ENCODE results near the gene NSD1. TPM values are rescaled to one million over a fixed set of nuclear protein-coding genes. Genes with fewer than 3 reads are reported as not detected.

The NSD1 gene
- total RNA-seq, 2 donors from 2014 or later: 150 to 190 TPM

GRCh38 chr5:177269232-177269895, 135.8 kb downstream of the NSD1 start:
- H3K27ac ChIP-seq (ENCODE audit: low read depth, low read length): no peak overlapping the region
- Mint-ChIP-seq H3K4me1 (peaks cover 4% of the 10 kb centered on the region), H3K27me3 (ENCODE audit: insufficient read depth) (no peaks in the 10 kb centered on the region), H3K36me3 (ENCODE audit: low read depth) (peaks cover 91% of the 10 kb centered on the region), H3K27ac (peak overlapping the region; percentile 56), H3K9me3 (no peaks in the 10 kb centered on the region), H3K4me3 (no peak overlapping the region)
- no peaks in the 10 kb centered on the region for H3K9me3 ChIP-seq (ENCODE audit: control insufficient read depth, low read length)
- no peak for DNase-seq
- H3K9ac ChIP-seq (ENCODE audit: extremely low read depth, low read length, poor library complexity, severe bottlenecking): no peak overlapping the region
- no peaks in the 10 kb centered on the region for H3K4me1 ChIP-seq (ENCODE audit: control insufficient read depth, insufficient read depth, low read length)
- H3K4me3 ChIP-seq (ENCODE audit: low read length): no peak overlapping the region
- 96 to 98% methylated on average over 7 of the region's 7 CpGs for WGBS, 2 experiments (ENCODE audit: insufficient coverage in 1 of 2, insufficient read length in 1 of 2)
- H3K27me3 ChIP-seq (ENCODE audit: control insufficient read depth, insufficient read depth, low read length, poor library complexity, severe bottlenecking): no peaks in the 10 kb centered on the region
- no peak for TF ChIP-seq CTCF (conservative IDR thresholded peaks at IDR 0.05)
- peaks cover 93% of the 10 kb centered on the region for H3K36me3 ChIP-seq (ENCODE audit: control insufficient read depth, insufficient read depth, low read length)

DNA sequence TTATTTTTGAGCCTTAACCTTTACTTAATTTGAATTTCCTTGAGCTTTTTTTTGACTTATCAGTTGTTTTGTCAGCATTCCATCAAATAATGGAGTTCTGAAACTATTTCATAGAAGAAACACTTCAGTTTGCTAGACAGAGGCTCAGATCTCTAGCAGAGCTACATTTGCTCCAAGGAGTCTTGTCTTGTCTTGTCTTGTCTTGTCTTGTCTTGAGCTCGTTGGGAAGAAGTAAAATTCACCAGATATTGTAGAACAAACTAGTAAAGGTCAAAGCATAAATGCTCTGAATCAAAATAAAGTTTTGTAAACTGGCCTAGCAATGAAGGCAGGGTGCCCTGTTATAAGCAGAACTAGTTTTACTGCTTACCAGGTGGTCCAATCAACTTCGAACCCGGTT, 136.4 kb downstream of the NSD1 start:
- no peak overlapping the region for H3K27ac ChIP-seq (ENCODE audit: low read depth, low read length)
- Mint-ChIP-seq H3K4me1 (peaks cover 4% of the 10 kb centered on the region), H3K36me3 (ENCODE audit: low read depth) (peaks cover 90% of the 10 kb centered on the region), H3K27ac (no peak overlapping the region), H3K27me3 (ENCODE audit: insufficient read depth) (no peaks in the 10 kb centered on the region), H3K4me3 (no peak overlapping the region), H3K9me3 (no peaks in the 10 kb centered on the region)
- no peaks in the 10 kb centered on the region for H3K27me3 ChIP-seq (ENCODE audit: control insufficient read depth, insufficient read depth, low read length, poor library complexity, severe bottlenecking)
- 94 to 100% methylated on average over 2 to 3 of the region's 3 CpGs for WGBS, 2 experiments (ENCODE audit: insufficient coverage in 1 of 2, insufficient read length in 1 of 2)
- no peak for DNase-seq
- H3K36me3 ChIP-seq (ENCODE audit: control insufficient read depth, insufficient read depth, low read length): peaks cover 93% of the 10 kb centered on the region
- TF ChIP-seq CTCF (conservative IDR thresholded peaks at IDR 0.05): no peak
- H3K4me1 ChIP-seq (ENCODE audit: control insufficient read depth, insufficient read depth, low read length): no peaks in the 10 kb centered on the region
- H3K9me3 ChIP-seq (ENCODE audit: control insufficient read depth, low read length): no peaks in the 10 kb centered on the region
- H3K4me3 ChIP-seq (ENCODE audit: low read length): no peak overlapping the region
- no peak overlapping the region for H3K9ac ChIP-seq (ENCODE audit: extremely low read depth, low read length, poor library complexity, severe bottlenecking)

GRCh38 chr5:177270653-177271052, 137.1 kb downstream of the NSD1 start:
- no peak overlapping the region for H3K27ac ChIP-seq (ENCODE audit: low read depth, low read length)
- H3K4me1 ChIP-seq (ENCODE audit: control insufficient read depth, insufficient read depth, low read length): no peaks in the 10 kb centered on the region
- Mint-ChIP-seq H3K27me3 (ENCODE audit: insufficient read depth) (no peaks in the 10 kb centered on the region), H3K9me3 (no peaks in the 10 kb centered on the region), H3K36me3 (ENCODE audit: low read depth) (peaks cover 87% of the 10 kb centered on the region), H3K4me1 (peaks cover 4% of the 10 kb centered on the region), H3K4me3 (no peak overlapping the region), H3K27ac (peak overlapping the region; percentile 49)
- H3K27me3 ChIP-seq (ENCODE audit: control insufficient read depth, insufficient read depth, low read length, poor library complexity, severe bottlenecking): no peaks in the 10 kb centered on the region
- no peak overlapping the region for H3K9ac ChIP-seq (ENCODE audit: extremely low read depth, low read length, poor library complexity, severe bottlenecking)
- H3K36me3 ChIP-seq (ENCODE audit: control insufficient read depth, insufficient read depth, low read length): peaks cover 93% of the 10 kb centered on the region
- no peaks in the 10 kb centered on the region for H3K9me3 ChIP-seq (ENCODE audit: control insufficient read depth, low read length)
- 94 to 100% methylated on average over 2 to 3 of the region's 3 CpGs for WGBS, 2 experiments (ENCODE audit: insufficient coverage in 1 of 2, insufficient read length in 1 of 2)
- TF ChIP-seq CTCF (conservative IDR thresholded peaks at IDR 0.05): no peak
- H3K4me3 ChIP-seq (ENCODE audit: low read length): no peak overlapping the region
- no peak for DNase-seq
